ENCODE measurements around the gene CHEK1.
A peak's percentile ranks its signal among the peaks of the same experiment; 100 is the strongest.

CHEK1 gene

DNA sequence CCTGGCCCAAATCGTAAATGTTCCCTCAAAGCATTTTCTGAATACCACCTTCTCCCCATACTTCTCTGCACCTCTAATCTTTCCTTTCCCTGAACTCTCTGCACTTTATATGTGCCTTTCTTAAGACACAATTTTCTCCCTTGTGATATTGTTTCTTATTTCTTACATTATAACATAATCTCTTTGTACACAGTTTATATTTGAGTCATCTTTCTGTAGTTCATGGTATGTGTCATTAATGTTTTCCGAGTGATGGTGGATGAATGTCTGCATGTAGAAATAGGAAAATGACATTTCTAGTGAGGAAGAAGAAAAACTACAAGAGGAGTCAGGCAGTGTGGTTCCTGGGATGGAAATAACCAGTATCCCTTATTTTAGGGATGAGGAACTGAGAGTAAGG lies 50.2 kb downstream of the CHEK1 start:
- no peak for DNase-seq (ENCODE audit: extremely low read depth, low read depth)
- TF ChIP-seq CTCF (IDR thresholded peaks at IDR 0.05; ENCODE audit: low read depth, low read length), result no peak

GRCh38 chr11:125679397-125679796 lies 54.4 kb downstream of the CHEK1 start:
- TF ChIP-seq CTCF (IDR thresholded peaks at IDR 0.05; ENCODE audit: low read depth, low read length), result peak; percentile 10; the same call in 1 of the 2 replicates
- DNase-seq (ENCODE audit: extremely low read depth, low read depth), result no peak

GRCh38 chr11:125679837-125680236 lies 54.9 kb downstream of the CHEK1 start:
- TF ChIP-seq CTCF (IDR thresholded peaks at IDR 0.05; ENCODE audit: low read depth, low read length), result no peak
- DNase-seq (ENCODE audit: extremely low read depth, low read depth), result no peak

GRCh38 chr11:125680747-125681146 lies 55.8 kb downstream of the CHEK1 start, which contains the start of gene ACRV1:
ACRV1 (minus strand) TSS chr11:125680847; CDS start chr11:125680780, 67 bp downstream.
- no peak for TF ChIP-seq CTCF (IDR thresholded peaks at IDR 0.05; ENCODE audit: low read depth, low read length)
- DNase-seq (ENCODE audit: extremely low read depth, low read depth), result no peak

DNA sequence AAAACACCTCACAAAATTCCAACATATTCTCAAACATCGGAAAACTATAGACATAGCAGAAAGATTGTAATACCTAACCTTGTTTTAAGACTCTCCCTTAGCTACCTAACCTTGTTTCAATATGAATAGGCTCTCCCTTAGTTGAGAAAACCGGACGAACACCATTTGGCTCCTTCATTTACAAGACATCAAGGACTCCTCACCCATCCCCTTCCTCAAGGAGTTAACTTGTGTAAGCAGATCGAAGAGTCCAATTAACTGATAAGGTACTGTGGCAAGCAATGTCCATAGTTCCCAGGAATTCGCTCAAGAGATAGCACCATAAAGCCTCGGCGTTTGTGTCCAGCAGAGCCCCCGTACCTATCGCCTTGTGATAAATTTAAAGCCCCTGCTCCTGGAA lies 60.3 kb downstream of the CHEK1 start:
- no peak for TF ChIP-seq CTCF (IDR thresholded peaks at IDR 0.05; ENCODE audit: low read depth, low read length)
- no peak for DNase-seq (ENCODE audit: extremely low read depth, low read depth)

- TF ChIP-seq CTCF (IDR thresholded peaks at IDR 0.05; ENCODE audit: low read depth, low read length), result no peak
- DNase-seq (ENCODE audit: extremely low read depth, low read depth), result no peak
Measured at GRCh38 chr11:125688066-125688465, 63.1 kb downstream of the CHEK1 start.

GRCh38 chr11:125688632-125689031 lies 63.7 kb downstream of the CHEK1 start:
- no peak for TF ChIP-seq CTCF (IDR thresholded peaks at IDR 0.05; ENCODE audit: low read depth, low read length)
- no peak for DNase-seq (ENCODE audit: extremely low read depth, low read depth)
